HG03378 (cell line): ENCODE data around the gene C10orf90.

Source experiments
- ATAC-seq: cut with Tn5 transposase; IDR thresholded peaks from one replicate; pipeline ENCODE4 v1.9.1; 2021; ENCODE audit warnings: mild to moderate bottlenecking, moderate library complexity; ENCODE audit not compliant: unreplicated experiment

Gene C10orf90

GRCh38 chr10:126675656-126676438 is 5.4 kb upstream of the C10orf90 start:
- no peak for ATAC-seq

GRCh38 chr10:126674741-126675515 is 4.4 kb upstream of the C10orf90 start:
- ATAC-seq, result no peak

DNA sequence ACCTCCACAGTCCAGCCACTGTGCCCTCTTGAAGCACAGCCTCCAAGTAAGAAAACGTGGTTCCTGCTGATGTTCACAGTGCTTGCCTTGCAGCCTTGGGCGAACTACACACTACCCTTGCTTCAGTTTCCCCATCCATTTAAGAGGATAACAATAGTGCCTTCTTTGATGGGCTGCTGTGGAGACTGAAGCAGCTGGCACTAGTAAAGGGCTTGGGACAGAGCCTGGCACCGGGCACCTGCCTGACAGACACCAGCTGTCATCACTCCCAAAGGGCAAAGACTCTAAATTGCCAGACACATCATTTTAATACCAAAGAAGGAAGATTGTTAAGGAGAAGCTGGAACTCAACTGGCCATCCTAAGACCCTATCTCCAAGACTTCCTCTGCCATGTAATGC is 3.1 kb upstream of the C10orf90 start:
- ATAC-seq, result no peak

- ATAC-seq, result no peak
These were observed 996 bp upstream of the C10orf90 start for GRCh38 chr10:126671402-126671975.

DNA sequence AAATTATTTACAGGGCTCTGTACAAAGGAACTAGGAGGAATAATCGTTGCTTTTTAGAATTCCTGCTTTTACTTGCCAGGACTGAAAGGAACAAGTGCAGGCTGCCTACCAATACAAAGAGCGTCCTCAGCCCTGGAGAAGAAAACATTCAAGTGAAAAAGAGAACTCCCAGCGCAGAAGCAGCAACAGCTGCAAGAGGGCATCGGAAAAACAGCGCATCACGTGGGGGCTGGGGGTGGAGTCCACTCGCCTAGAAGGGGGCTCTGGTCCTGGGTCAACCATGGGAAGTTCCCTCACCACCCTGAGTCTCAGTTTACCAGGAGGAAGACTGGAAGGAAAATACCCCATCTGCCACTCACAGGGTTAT is 385 bp upstream of the C10orf90 start:
- ATAC-seq, result no peak

- no peak for ATAC-seq
These were observed 1.3 kb downstream of the C10orf90 start for GRCh38 chr10:126669168-126669567.

- no peak for ATAC-seq
These were observed 2.0 kb downstream of the C10orf90 start for GRCh38 chr10:126668505-126668904.

- no peak for ATAC-seq
These were observed 2.9 kb downstream of the C10orf90 start for GRCh38 chr10:126667568-126667967.

- no peak for ATAC-seq
These were observed 5.3 kb downstream of the C10orf90 start for GRCh38 chr10:126665207-126665606.

DNA sequence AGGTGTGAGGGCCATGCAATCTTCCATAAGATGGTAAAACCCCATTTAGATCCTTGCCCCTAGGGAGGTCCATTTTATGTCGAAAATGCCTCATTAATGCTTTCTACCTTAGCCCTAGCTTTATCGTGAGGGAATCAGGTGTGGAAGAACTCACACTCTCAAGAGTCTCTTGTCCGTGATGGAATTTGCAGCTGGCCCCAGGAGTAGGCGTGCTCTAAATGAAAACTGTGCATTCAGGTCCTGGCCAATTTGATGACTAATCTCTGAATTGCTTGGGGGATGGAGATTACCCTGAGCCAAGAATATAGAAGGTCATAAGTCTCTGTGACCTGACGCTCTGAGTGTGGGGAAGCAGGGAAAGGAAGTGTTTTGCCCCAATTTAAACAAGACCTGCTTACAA is 6.6 kb downstream of the C10orf90 start:
- ATAC-seq, result no peak

DNA sequence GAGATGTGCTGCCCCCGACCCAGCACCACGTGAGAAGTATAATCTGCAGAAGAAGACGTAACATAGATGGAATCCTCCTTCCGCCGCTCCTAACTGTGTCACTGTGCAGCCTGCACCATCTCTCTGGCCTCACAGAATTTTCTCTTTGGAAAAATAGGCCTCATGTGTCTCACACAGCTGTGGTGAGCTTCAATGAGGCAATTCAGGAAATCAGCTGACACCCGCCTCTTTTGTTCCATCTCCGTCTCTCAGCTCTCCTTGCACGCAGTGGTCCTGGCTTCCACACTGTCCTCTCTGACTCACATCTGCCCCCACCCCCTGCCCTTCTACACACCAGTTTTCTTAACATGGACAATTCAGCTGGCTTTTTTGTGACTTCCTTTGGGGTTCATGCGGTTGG is 7.2 kb downstream of the C10orf90 start:
- no peak for ATAC-seq

- ATAC-seq, result no peak
These were observed 8.5 kb downstream of the C10orf90 start for GRCh38 chr10:126661841-126662515.

DNA sequence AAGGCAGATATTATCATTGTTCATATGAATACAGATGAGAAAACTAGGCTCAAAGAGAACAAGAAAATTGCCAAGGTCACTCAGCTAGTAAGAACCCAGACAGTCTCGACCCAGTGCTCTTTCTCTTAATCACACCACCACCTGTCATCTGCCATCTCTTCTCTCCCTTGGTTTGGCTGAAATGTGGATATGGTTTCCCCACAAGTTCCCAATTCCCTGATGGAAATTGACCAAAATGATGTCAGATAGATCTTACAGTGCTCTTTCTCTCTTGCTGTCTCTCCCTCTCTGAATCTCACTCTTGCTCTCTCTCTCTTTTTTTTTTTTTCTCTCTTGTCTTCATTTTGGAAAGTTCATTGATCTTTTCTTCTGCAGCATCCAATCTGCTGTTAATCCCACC is 9.1 kb downstream of the C10orf90 start:
- no peak for ATAC-seq

GRCh38 chr10:126659750-126660149 is 10.7 kb downstream of the C10orf90 start:
- no peak for ATAC-seq

DNA sequence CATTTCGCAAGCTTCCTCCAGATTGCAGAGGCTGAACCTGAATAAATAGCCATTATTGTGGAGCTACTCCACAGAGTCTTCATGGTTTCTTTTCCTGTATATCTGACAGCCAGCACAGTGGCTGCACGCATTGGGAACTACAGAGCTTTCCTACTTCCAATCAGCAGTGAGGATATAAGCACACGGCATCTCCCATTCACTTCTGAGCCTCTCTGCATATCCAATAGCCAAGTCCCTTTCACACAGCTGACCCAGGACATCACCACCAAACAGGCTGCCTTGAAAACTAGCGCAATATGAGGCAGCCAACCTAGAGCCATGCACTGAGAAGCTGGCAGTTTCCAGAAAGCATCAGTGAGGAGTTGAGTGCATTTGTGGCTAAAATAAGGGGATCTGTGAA is 11.6 kb downstream of the C10orf90 start:
- no peak for ATAC-seq

DNA sequence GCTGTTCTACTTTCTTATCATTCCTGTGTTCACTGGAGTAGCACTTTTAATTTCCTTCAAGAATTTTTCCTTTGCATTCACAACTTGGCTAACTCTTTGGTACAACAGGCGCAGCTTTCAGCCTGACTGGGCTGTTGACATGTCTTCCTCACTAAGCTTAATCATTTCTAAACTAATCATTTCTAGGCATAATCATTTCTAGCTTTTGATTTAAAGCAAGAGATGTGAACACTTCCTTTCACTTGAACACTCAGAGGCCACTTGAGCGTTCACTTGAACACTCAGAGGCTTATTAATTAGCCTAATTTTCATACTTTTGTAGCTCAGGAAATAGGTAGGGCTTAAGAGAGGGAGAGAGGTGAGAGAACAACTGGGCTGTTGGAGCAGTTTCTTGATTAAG is 15.9 kb downstream of the C10orf90 start:
- ATAC-seq, result no peak

GRCh38 chr10:126651467-126651866 is 19.0 kb downstream of the C10orf90 start:
- ATAC-seq, result no peak

DNA sequence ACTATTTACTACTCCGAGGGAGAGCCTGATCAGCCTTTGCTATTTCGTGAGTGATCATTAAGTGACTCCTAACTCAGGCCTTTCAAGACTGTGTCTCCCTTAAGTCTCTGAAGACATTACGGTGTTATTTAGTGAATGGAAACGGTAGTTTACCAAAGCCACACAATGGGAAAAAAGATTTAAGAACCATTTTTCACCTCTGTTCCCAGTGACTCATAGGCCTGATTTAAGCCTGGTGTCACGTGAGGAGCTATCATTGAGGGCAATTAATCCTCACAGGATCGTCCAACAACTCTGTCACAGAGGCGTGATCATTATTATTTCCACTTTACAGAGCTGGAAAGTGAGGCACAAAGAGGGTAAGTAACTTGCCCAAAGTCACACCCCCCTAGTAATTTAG is 20.3 kb downstream of the C10orf90 start:
- no peak for ATAC-seq

GRCh38 chr10:126647116-126647515 is 23.4 kb downstream of the C10orf90 start:
- ATAC-seq, result no peak

DNA sequence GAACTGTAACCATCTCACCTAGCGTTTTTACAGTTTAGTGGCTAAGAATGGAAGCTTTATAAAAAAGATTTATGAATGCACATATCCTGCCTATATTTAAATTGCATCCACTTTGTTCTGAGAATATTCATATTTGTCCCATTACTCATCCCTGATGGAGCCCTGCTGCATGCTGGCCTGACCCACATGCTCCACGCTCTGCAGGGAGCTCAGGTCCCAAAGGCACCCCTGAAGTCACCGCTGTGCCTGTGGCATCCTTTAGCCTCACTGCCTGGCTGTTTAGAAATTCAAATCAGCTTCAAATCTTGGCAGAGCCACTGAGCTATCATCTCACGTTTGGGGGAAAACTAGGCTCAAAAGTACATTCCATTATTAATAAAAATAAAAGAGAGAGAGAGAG is 24.4 kb downstream of the C10orf90 start:
- ATAC-seq, result no peak

- no peak for ATAC-seq
These were observed 30.1 kb downstream of the C10orf90 start for GRCh38 chr10:126640401-126640800.
